CD14-positive monocyte (primary cell): ENCODE measurements around the gene ADCY2. TPM values are rescaled to one million over a fixed set of nuclear protein-coding genes. Genes with fewer than 3 reads are reported as not detected.

ENCODE experiments used
- DNase-seq, 3 donors: peaks; one replicate each; pipeline ENCODE4 v3.0.0-alpha.2; 2011 to 2022
- H2AFZ ChIP-seq: 2 replicates; pipeline ENCODE4 v1.6.0; 2012; ENCODE audit warnings: mild to moderate bottlenecking, low read depth, low read length, inconsistent platforms; ENCODE audit not compliant: insufficient read depth, poor library complexity, severe bottlenecking
- H3K27ac ChIP-seq, 2 donors: 1 replicate in 1 of 2; 2 replicates in 1 of 2; pipeline ENCODE4 v1.5.1; 2012 to 2013; ENCODE audit warnings: low read length in 2 of 2, control low read depth in 1 of 2, inconsistent platforms in 1 of 2, low read depth in 1 of 2, mild to moderate bottlenecking in 1 of 2
- H3K27me3 ChIP-seq, 2 donors: one replicate each; pipeline versions ENCODE4 v1.6.0 to v1.6.1; 2011 to 2013; ENCODE audit warnings: low read length in 2 of 2; ENCODE audit not compliant: control insufficient read depth in 2 of 2, insufficient read depth in 2 of 2
- H3K36me3 ChIP-seq, 2 donors: replicated peaks in 1 of 2; 1 replicate in 1 of 2; 2 replicates in 1 of 2; pipeline versions ENCODE4 v1.5.1 to v1.6.1; 2012 to 2013; ENCODE audit warnings: low read length in 2 of 2, control low read depth in 1 of 2, inconsistent platforms in 1 of 2, mild to moderate bottlenecking in 1 of 2; ENCODE audit not compliant: insufficient read depth in 2 of 2, control insufficient read depth in 1 of 2
- H3K4me1 ChIP-seq, 2 donors: 1 replicate in 1 of 2; 2 replicates in 1 of 2; pipeline versions ENCODE4 v1.5.1 to v1.6.1; 2012 to 2013; ENCODE audit warnings: low read length in 2 of 2, control low read depth in 1 of 2, inconsistent platforms in 1 of 2, mild to moderate bottlenecking in 1 of 2, moderate library complexity in 1 of 2; ENCODE audit not compliant: insufficient read depth in 2 of 2, control insufficient read depth in 1 of 2
- H3K4me2 ChIP-seq: replicated peaks from 2 replicates; pipeline ENCODE3; 2012; ENCODE audit warnings: low read length, moderate library complexity, mild to moderate bottlenecking; ENCODE audit not compliant: poor library complexity, severe bottlenecking; ENCODE audit errors: extremely low read depth
- H3K4me3 ChIP-seq, 3 experiments: fragments of 200-600 bp in 1 of 3; sonication (generic) in 1 of 3; replicated peaks in 1 of 3; 1 replicate in 2 of 3; 2 replicates in 1 of 3; pipeline ENCODE4 v1.5.1; 2011 to 2013; ENCODE audit warnings: low read length in 3 of 3, mild to moderate bottlenecking in 3 of 3, control low read depth in 2 of 3, low read depth in 2 of 3, inconsistent platforms in 1 of 3, moderate library complexity in 1 of 3
- H3K79me2 ChIP-seq: 2 replicates; pipeline ENCODE4 v1.6.0; 2012; ENCODE audit warnings: mild to moderate bottlenecking, control low read depth, inconsistent platforms, low read length, moderate library complexity; ENCODE audit not compliant: insufficient read depth
- H3K9ac ChIP-seq: 2 replicates; pipeline ENCODE4 v1.6.0; 2017; ENCODE audit warnings: low read length, mild to moderate bottlenecking; ENCODE audit not compliant: insufficient read depth, poor library complexity, severe bottlenecking
- H3K9me3 ChIP-seq, 2 donors: replicated peaks in 1 of 2; 1 replicate in 1 of 2; 2 replicates in 1 of 2; pipeline versions ENCODE4 v1.5.1 to v1.6.1; 2012 to 2013; ENCODE audit warnings: low read length in 2 of 2, control low read depth in 1 of 2; ENCODE audit not compliant: control insufficient read depth in 1 of 2, insufficient read depth in 1 of 2
- H4K20me1 ChIP-seq: 2 replicates; pipeline ENCODE4 v1.6.0; 2012; ENCODE audit warnings: mild to moderate bottlenecking, low read length, control low read depth, moderate library complexity; ENCODE audit not compliant: insufficient read depth
- H3K27ac Mint-ChIP-seq, 7 donors: one replicate each; pipeline ENCODE4 v1.8.0; 2020; ENCODE audit warnings: mild to moderate bottlenecking in 7 of 7, mixed read lengths in 7 of 7, moderate library complexity in 6 of 7, inconsistent platforms in 2 of 7
- H3K27me3 Mint-ChIP-seq, 3 donors: one replicate each; pipeline ENCODE4 v1.8.0; 2021 to 2022; ENCODE audit warnings: low read depth in 3 of 3, mild to moderate bottlenecking in 3 of 3, mixed read lengths in 3 of 3, moderate library complexity in 3 of 3, inconsistent platforms in 1 of 3
- H3K36me3 Mint-ChIP-seq, 2 donors: one replicate each; pipeline ENCODE4 v1.8.0; 2020; ENCODE audit warnings: mixed read lengths in 2 of 2, inconsistent platforms in 1 of 2, mild to moderate bottlenecking in 1 of 2
- H3K4me1 Mint-ChIP-seq: one replicate; pipeline ENCODE4 v1.8.0; 2020; ENCODE audit warnings: mild to moderate bottlenecking, mixed read lengths
- H3K4me3 Mint-ChIP-seq, 2 donors: one replicate each; pipeline ENCODE4 v1.8.0; 2020; ENCODE audit warnings: mild to moderate bottlenecking in 2 of 2, mixed read lengths in 2 of 2, moderate library complexity in 1 of 2
- H3K9me3 Mint-ChIP-seq, 7 donors: one replicate each; pipeline ENCODE4 v1.8.0; 2020 to 2022; ENCODE audit warnings: mixed read lengths in 7 of 7, mild to moderate bottlenecking in 6 of 7, moderate library complexity in 6 of 7, inconsistent platforms in 2 of 7
- CTCF ChIP-seq: fragments of 200-600 bp; IDR thresholded peaks from one replicate; pipeline ENCODE4 v1.8.0; 2022; ENCODE audit warnings: antibody characterized with exemption, mild to moderate bottlenecking
- WGBS: methylation state at CpG from one replicate; pipeline ENCODE4 v1.1.5; 2013; ENCODE audit warnings: missing lambda C conversion rate; ENCODE audit not compliant: insufficient coverage; 5-methylcytosine and 5-hydroxymethylcytosine counted together
- intact Hi-C, 2 donors: fragments of 100-400 bp; cut with micrococcal nuclease; formaldehyde crosslinking; loops; one replicate each; pipeline versions ENCODE4 v1.15.0 to v1.15.1; 2023
- polyA plus RNA-seq, 3 donors: library from polyadenylated mRNA; depleted of rRNA in 1 of 3; unstranded in 2 of 3; stranded (reverse) in 1 of 3; fragments of 300-500 nt in 2 of 3; fragments of >200 nt in 1 of 3; fragmentation: Illumina TruSeq in 2 of 3; gene quantifications; 1 replicate in 2 of 3; 2 replicates in 1 of 3; pipeline ENCODE4 v1.2.3, GENCODE V29; 2012 to 2021

The ADCY2 gene
- polyA plus RNA-seq, 3 donors = not detected

DNA sequence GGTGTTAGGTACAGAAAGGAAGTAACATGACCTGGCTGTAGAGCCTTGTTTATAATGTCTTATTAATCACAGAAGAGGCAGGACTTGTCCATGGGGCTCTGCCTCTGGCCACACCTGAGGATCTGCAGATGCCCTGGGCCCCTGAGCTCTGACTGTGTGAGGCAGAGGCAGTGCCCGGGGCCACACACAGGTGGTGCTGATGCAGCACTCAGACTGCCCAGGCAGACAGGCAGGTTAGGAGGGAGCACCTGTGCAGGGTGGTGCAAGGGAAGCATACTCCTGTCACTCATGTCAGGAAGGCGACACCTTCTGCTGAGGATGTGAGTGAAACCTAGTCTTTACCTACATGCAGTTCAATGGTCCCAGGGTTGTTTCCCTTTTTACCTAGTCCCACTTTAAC lies 366.3 kb downstream of the ADCY2 start:
- Histone ChIP-seq H2AFZ (no peak overlapping the region), H3K27ac (no peak overlapping the region), H3K79me2 (no peaks in the 10 kb centered on the region), H3K27me3 (peaks cover 0 to 10% of the 10 kb centered on the region in 2 donors), H3K9ac (no peak overlapping the region), H3K4me2 (no peak overlapping the region), H3K9me3 (no peaks in the 10 kb centered on the region), H3K4me3 (no peak overlapping the region), H3K36me3 (no peaks in the 10 kb centered on the region), H4K20me1 (no peaks in the 10 kb centered on the region), H3K4me1 (peaks cover 0 to under 1% of the 10 kb centered on the region in 2 donors)
- no peaks in the 10 kb centered on the region for H3K36me3 Mint-ChIP-seq
- no peak for TF ChIP-seq CTCF
- no peak for DNase-seq
- no peak overlapping the region for H3K4me3 Mint-ChIP-seq
- intact Hi-C loops = no loop called here
- H3K4me1 Mint-ChIP-seq = no peaks in the 10 kb centered on the region
- peaks cover 0 to 4% (median 0%) of the 10 kb centered on the region in 7 donors for H3K9me3 Mint-ChIP-seq
- no peak overlapping the region for H3K27ac Mint-ChIP-seq
- H3K27me3 Mint-ChIP-seq = peaks cover 8 to 12% (median 11%) of the 10 kb centered on the region in 3 donors
- 78% methylated on average over 1 of the region's 2 CpGs for WGBS

GRCh38 chr5:7763621-7764072 lies 367.7 kb downstream of the ADCY2 start:
- peaks cover 8 to 17% (median 15%) of the 10 kb centered on the region in 3 donors for H3K27me3 Mint-ChIP-seq
- intact Hi-C loops = no loop called here
- H3K27ac Mint-ChIP-seq = no peak overlapping the region

More at GRCh38 chr5:7763621-7764072, 367.7 kb downstream of the ADCY2 start:
- DNase-seq = no peak
- TF ChIP-seq CTCF = no peak
- Mint-ChIP-seq H3K4me3 (no peak overlapping the region), H3K9me3 (peaks cover 0 to 4% (median 0%) of the 10 kb centered on the region in 7 donors), H3K36me3 (no peaks in the 10 kb centered on the region), H3K4me1 (no peaks in the 10 kb centered on the region)
- Histone ChIP-seq H3K79me2 (no peaks in the 10 kb centered on the region), H3K4me1 (no peaks in the 10 kb centered on the region), H2AFZ (no peak overlapping the region), H3K4me2 (no peak overlapping the region), H3K27ac (no peak overlapping the region), H3K4me3 (no peak overlapping the region), H4K20me1 (no peaks in the 10 kb centered on the region), H3K9ac (no peak overlapping the region), H3K27me3 (peaks cover 0 to 10% of the 10 kb centered on the region in 2 donors), H3K9me3 (no peaks in the 10 kb centered on the region), H3K36me3 (no peaks in the 10 kb centered on the region)
- 83% methylated on average over 5 of the region's 9 CpGs for WGBS
